Left hindlimb (tissue), 1 donor: ENCODE results near the gene TUBB2A.

Experiments
- DNase-seq: peaks from one replicate; pipeline ENCODE4 v3.0.0-alpha.2; 2018

TUBB2A gene

DNA sequence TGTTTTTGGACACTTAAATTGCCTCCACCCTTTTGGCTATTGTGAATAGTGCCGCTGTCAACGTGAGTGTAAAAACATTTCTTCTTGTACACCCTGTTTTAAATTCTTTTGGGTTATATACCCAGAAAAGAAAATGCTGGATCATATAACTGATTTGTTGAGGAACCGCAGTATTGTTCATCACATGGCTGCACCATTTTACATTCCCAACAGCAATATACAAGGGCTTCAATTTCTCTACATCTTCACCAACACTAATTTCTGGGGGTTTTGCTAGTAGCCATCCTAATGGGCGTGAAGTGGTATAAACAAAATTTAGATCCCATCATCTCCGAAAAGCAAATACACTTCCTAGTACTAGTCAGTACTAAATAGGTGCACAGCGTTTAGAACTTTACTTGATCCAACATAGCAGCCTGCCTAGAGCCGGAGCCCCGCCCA is 39.4 kb downstream of the TUBB2A start:
- no peak for DNase-seq

DNA sequence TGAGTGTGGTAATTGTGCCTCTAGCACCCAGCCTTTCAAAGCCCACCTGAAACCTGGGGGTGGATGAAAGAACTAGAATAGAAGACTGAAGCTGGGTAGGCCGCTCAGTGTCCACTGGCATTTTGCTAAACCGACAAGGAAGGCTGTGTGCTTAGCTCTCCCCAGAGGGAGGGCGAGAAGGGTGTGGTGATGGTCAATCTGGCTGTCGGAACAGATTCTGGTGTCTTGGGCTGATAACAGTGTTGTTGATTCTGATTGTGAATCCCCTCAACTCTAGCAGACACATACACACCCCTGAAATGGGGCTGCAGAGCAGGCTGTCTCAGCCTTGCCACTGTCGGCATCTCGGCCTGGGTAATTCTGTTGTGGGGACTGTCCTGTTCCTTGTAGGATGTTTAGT is 43.0 kb downstream of the TUBB2A start:
- no peak for DNase-seq

DNA sequence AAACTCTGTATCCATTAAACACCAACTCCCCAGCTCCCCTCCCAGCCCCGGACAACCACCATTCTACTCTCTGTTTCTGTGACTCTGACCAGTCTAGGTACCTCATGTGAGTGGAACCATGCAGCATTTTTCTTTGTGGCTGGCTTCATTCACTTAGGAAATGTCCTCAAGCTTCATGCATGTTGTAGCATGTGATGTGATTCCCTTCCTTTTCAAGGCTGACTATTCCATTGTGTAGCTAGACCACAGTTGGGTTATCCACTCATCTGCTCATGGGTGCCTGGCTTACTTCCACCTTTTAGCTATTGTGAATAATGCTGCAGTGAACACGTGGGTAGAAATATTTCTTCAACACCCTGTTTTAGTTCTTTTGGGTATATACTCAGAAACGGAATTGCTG is 47.6 kb downstream of the TUBB2A start:
- no peak for DNase-seq

DNA sequence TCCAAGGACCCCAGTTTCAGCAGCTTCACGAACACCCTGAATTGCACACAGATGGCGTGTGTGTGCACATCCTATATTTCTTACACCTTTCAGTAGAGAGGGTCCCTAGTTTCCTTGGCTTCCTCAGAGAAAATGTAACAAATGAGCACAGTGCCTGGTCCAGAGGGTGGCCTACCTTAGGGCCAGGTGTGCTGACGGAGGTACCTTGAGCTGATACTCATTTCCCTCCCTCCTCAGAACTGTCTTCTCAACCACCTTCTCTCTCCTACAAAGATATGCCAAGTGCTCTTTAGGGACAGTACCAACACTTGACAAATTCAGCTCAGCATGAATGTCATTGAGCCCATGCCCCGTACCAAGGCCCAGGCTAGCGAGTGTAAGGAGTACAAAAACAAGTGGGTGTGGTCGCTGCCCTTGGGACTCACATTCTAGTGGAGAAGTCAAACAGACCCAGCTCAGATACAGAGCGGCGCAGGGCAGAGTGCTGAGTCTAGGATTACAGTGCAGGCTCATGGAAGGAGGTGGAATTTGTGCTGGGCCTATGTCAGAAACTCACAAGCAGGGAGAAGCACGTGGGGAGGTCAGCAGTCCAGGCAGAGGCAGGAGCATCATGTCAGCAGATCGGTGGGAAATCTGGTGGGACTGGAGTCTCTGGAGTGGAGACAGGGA is 48.5 kb downstream of the TUBB2A start:
- no peak for DNase-seq
